GM15510 (cell line): ENCODE measurements around the gene DESI2.

Experiments
- POLR2A ChIP-seq: IDR thresholded peaks from 3 replicates; pipeline ENCODE4 v1.6.1; 2011; ENCODE audit warnings: borderline replicate concordance; ENCODE audit not compliant: insufficient read length; ENCODE audit errors: extremely low read depth

The DESI2 gene

DNA sequence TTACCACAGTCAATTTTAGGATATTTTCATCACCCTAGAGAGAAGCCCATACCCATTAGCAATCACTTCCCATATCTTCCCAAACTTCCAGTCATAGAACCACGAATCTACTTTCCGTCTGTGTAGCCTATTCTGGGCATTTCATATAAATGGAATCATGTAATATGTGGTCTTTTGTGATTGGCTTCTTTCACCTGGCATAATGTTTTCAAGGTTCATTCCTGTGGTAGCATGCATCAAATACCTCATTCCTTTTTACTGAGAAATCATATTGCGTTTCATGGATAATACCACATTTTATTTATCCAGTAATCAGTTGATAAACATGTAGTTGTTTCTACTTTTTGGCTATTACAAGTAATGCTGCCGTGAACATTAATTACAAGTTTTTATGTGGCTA, 21.5 kb downstream of the DESI2 start:
- no peak for TF ChIP-seq POLR2A

DNA sequence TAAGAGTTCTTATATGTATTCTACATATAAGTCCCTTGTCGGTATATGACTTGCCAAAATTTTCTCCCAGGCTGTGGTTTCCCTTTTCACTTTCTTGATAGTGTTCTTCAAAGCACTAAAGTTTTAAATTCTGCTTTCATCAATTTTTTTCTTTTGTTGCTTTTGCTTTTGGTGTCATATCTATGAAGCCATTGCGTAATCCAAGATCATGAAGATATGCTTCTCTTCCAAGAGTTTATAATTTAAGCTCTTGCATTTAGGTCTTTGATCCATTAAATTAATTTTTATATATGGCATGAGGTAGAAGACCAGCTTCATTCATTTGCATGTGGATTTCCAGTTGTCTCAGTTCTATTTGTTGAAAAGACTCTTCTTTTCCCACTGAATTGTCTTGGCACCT, 22.2 kb downstream of the DESI2 start:
- TF ChIP-seq POLR2A, result no peak

DNA sequence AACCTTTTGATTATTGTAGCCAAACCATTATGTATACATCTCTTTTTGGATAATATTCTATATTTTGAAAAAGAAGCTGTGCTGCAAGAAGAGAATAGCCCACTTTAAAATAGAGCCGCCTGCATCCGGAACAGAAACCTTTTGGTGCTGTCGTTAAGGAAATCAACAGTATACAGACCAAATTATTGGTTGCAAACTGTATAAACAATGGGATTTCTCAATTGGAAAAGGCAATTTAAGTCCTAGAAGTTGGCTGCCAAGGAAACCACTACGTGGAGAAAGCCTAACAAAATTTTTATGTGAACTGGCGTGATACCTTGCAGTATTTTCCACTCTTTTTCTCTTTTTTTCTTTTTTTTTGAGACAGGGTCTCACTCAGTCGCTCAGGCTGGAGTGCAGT, 25.8 kb downstream of the DESI2 start:
- TF ChIP-seq POLR2A, result no peak

DNA sequence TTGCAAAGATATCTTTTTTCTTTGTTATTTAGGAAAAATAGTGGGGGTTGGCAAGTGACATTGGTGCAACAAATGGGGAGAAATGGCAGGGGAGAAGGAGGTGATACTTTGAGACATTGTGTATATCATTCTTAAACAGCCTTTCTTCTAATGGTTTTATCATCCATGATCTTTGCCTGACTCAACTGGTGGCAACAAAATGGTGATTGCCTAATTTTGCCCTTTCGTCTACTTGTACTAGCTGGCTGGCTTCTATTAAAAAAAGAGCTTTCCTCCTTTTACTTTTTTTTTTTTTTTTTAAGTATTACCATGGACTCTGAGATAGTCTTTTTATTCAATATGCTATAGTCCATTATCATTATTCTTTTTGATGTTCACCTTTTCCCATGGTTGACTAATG, 27.7 kb downstream of the DESI2 start:
- TF ChIP-seq POLR2A, result no peak

DNA sequence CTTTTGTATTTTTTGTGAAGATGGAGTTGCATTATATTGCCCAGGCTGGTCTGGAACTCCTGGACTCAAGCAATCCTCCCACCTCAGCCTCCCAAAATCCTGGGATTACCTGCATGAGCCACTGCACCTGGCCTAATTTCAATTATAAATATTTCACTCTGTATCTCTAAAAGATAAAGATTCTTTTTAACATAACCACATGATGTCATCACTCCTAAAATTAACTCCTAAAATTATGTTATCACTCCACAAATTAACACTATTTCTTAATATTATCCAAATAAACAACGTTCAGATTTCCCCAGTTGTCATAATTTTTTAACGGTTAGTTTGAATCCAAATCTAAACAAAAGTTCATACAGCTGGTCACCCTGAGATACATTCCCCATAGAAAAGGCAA, 43.0 kb downstream of the DESI2 start:
- TF ChIP-seq POLR2A, result no peak

DNA sequence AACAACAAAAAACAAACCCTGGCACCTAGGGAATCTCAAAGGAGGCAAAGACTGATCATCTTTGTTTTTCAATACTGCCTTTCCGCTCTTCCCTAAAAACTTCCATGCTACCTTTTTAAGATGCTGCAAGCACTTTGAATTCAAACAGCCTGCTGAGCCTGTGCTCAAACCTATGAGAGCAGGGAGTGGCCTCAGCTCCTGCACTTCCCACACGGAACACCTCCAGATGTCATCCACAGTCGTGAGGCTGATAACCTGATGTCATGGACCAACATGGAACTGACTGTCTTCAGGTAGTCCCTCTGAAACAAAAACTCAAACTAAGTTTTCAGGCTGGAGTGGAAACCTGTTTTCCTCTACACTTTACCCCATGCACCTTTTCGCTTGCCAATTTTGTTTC, 46.8 kb downstream of the DESI2 start:
- TF ChIP-seq POLR2A, result no peak

DNA sequence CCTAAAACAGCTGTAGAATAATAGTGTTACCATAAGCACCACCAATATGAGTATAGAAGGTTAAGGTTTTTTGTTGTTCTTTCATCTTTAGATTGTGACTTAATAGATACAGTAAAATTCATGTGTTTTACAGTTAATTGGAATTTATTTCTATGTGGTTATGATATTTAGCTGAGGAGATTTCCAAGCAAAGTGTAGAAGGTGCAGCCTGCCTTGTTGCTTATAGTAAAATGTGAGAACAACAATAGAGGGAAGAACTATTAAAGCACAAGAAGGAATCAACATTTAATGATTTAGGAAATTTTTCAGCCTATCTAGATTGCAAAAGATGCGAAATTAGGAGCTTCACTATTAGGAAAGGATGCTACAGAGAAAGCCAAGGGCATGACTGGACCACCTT, 47.9 kb downstream of the DESI2 start:
- no peak for TF ChIP-seq POLR2A

DNA sequence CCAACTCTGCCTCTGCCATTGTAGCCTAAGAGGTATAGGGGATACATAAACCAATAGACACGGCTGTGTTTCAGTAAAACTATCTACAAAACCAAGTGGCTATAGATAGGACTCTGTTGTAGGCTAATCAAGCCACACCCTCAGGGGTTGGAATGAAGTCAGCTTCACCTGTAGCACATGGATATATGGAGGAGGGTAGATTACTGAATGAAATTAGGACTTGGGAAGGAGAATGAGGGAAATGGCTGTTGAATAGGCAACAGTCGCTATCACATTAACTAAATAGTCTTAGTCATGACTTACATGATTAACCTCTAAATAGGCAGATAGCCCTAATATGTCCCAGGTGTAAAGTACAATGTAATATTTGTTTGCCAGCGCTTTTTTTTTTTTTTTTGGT, 49.7 kb downstream of the DESI2 start:
- no peak for TF ChIP-seq POLR2A

DNA sequence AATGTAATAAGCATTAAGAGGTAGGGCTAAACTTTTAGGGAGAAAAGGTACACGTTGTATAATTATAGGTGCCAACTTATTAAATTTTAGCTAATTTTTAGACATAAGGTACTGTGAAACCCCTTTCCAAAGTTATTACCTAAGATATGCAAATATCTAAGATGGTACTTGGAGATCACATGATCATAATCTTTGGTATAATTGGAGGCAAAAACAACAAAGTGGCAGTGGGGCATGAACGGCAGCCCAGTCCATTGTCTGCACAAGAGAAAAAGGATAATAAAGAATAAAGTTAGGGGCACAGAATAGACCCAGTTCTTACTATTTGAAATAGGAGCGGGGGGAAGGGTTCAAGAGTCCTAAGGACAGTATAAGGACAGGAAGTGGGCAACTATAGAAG, 51.2 kb downstream of the DESI2 start:
- TF ChIP-seq POLR2A, result no peak

DNA sequence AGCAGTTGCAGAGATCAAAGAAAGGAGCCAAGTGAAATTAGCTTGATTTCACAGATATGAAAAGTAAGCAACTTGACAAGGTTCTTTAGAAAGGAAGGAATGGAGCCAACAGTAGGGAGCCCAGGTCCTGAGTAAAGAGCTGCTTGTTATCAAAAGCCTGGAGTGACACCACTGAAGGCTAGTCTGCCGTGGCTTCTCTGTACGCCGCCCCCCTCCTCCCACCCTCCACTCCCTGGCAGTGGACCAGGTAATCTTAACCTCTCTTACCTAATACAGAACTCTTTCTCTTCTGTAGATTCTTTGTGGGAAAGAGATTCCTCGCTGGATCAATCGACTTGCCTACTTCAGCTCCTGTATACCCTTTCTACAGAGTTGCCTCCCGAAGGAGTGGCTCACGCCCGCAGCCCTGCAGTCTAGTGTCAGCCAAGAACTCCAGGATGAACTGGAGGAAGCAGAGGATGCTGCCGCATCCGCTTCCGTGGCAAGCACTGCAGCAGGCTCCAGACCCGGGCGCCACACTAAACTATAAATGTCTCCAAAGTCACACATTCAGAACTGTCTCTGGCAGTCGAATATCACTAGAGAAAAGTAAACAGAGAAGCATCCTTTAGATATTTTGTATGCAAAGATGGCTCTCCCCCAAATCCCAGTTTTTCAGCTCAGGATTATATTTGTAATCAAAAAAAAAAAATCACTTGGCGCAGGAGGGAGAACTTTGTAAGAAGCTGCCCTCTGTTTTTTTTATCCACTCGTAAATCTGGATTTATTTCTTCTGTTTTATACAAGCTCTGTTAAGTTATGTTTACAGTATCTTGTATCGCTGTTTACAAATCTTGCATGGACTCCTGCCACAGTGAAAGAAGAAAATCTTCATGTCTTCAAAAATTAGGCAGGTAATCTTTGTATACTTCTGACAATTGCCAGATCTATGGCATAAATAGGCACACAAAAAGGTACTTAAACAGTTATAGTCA, 52.6 kb downstream of the DESI2 start:
- TF ChIP-seq POLR2A, result no peak

DNA sequence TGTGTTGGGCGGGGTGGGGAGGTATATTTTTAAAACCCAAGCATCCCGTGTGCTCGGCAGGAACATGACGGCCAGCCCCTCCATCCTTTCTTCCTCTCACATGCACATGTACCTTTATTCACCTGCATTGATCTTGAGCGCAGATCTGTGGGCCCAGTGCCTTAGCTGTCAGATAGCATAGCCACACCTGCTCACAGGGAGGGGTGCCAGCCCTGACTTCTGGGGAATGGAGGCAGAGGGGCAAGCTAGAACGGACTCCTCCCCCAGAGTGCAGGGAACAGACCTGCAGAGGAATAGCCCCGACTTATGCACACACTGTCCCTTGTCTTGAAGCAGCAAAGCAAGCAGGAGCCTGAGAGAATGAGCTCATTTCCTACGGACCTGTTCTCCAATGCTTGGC, 56.1 kb downstream of the DESI2 start:
- no peak for TF ChIP-seq POLR2A

DNA sequence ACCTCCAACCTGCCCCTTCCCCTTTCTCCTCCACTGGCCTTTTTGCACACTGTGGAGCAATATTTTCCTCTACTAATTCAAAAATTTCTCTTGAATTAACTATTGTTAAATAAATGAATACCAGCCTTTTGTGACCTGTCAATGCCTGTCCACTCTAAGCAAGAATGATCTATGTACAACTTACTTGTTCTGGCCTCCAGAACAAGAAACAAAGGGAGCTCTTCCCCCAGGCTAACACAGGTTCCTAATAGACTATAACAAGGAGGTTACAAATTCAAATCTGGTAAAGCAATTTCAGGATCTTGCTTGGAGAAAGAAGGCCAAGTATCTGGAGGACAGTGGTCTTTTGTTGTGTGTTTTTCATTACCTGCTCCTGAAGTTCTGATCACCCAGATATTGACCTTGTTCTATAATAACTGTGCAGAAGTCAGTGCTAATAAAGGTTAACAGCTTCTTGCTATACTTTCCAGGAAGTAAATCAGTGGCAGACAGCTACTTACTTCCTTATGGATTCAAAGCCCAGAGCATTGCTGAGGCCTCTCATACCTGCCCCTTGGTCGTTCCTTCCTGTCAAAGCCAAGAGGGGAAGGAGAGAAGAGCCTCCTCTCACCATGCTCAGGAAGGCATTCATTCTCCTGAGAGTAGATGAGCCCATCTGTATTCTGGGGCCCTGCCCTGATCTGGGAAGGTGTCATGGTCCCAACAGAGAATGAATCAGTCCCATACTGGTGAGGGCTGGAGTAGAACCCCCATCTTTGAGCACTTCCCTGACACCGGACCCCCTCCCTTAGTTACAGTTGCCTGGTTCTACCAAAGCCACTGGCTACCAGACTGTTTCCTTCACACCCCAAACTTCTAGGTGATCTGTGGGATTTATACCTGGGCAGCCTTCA, 56.8 kb downstream of the DESI2 start:
- TF ChIP-seq POLR2A, result no peak

DNA sequence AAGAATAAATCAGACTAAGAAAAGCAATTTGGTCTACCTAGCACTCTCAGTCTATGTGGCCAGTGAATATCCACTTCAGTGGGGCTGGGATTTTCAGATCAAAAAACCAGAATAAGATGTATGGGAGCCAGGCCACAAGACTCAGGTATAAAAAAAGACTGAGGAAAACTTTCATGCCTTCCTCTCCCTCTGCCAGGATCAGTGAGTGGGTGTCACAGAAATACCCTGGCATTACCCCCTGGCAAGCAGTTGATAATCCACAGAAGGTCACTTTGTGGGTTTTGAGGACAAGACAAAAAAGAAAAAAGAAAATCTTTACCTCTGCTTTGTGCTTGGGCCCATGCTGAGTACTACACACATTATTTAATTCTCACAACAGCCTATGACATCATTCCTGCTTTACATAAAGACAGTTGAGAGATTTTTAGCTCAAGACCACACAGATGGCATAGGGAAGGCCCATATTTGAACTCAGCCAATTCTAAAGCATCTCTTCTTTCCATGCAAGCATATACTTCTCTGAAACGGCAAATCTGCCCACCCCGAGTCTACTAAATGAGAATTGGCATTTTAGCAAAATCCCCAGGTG, 57.6 kb downstream of the DESI2 start:
- TF ChIP-seq POLR2A, result no peak

DNA sequence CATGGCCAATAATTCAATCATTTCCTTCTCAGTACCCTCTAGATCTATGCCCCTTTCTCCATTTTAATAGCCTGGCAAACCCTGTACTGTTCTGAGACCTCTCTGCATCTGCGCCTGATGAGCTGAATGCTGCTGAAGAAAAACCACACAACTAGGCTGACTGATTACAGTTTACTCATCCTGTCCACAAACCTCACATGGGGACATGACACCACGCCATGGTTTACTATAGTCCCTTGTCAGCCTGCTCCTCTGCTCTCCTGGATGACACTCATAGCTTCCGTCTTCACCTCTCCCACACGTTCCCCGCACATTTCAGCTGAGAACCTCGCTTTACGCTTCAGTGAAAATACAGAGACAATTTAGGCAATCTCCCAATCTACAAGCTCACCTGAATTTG, 59.7 kb downstream of the DESI2 start:
- no peak for TF ChIP-seq POLR2A

DNA sequence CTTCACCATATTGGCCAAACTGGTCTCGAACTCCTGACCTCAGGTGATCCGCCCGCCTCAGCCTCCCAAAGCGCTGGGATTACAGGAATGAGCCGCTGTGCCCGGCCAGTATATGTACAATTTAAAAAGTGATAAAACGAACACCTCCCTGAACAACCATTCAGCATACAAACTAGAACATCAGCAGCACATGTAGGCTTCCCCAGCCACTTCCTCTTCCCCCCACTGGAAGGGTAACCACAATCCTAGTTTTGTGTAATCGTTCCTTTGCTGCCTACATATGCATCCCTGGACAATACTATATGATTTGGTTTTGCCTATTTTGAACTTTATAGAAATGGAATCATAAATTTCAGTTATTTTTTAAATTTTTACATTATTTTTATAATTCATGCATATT, 60.4 kb downstream of the DESI2 start:
- no peak for TF ChIP-seq POLR2A
